OCI-LY7 (cell line): ENCODE results near the gene CMPK2. TPM values are rescaled to one million over a fixed set of nuclear protein-coding genes. Genes with fewer than 3 reads are reported as not detected.

Source experiments
- BruUV-seq: library from RNA; stranded (reverse); fragments of 400-500 nt; replicated peaks from 2 replicates; lab custom pipeline; 2021; lab: Mats Ljungman, UMichigan
- CTCF ChIA-PET: fragments of 300-600 bp; sonication (Branson Sonifier 250); formaldehyde crosslinking; loops from one replicate; lab custom pipeline; 2022; ENCODE audit warnings: antibody characterized with exemption; ENCODE audit not compliant: unreplicated experiment; lab: Charles Lee
- POLR2A ChIA-PET: fragments of 300-600 bp; sonication (Branson Sonifier 250); formaldehyde crosslinking; loops from one replicate; lab custom pipeline; 2022; ENCODE audit warnings: antibody characterized with exemption; lab: Charles Lee
- DNase-seq: peaks from one replicate; pipeline ENCODE4 v3.0.0-alpha.2; 2015; ENCODE audit warnings: low spot score
- H2AFZ ChIP-seq: fragments of 200-600 bp; sonication (generic), shearing (Covaris generic); 2 replicates; pipeline ENCODE4 v1.6.1; 2014; ENCODE audit warnings: mild to moderate bottlenecking, antibody characterized with exemption, low read length, moderate library complexity
- H3K27ac ChIP-seq: fragments of 200-600 bp; sonication (generic); 2 replicates; pipeline ENCODE4 v1.5.1; 2014; ENCODE audit warnings: mixed run types, low read depth, mild to moderate bottlenecking, moderate library complexity, low read length, inconsistent platforms; ENCODE audit not compliant: poor library complexity, severe bottlenecking
- H3K36me3 ChIP-seq: fragments of 200-600 bp; sonication (generic); 2 replicates; pipeline ENCODE4 v1.6.1; 2014; ENCODE audit warnings: mild to moderate bottlenecking, antibody characterized with exemption, low read length, moderate library complexity, mixed read lengths; ENCODE audit not compliant: insufficient read depth
- H3K4me1 ChIP-seq: fragments of 200-600 bp; sonication (generic); 2 replicates; pipeline ENCODE4 v1.5.1; 2014; ENCODE audit warnings: mild to moderate bottlenecking, low read length; ENCODE audit not compliant: insufficient read depth, poor library complexity, severe bottlenecking
- H3K4me2 ChIP-seq: fragments of 200-600 bp; sonication (generic); 2 replicates; pipeline ENCODE4 v1.6.1; 2014; ENCODE audit warnings: mild to moderate bottlenecking, low read length
- H3K4me3 ChIP-seq: fragments of 200-600 bp; sonication (generic); 2 replicates; pipeline ENCODE4 v1.5.1; 2014; ENCODE audit warnings: mild to moderate bottlenecking, low read depth, low read length; ENCODE audit not compliant: poor library complexity, severe bottlenecking
- H3K79me2 ChIP-seq: fragments of 200-600 bp; sonication (generic); 2 replicates; pipeline ENCODE4 v1.6.1; 2016; ENCODE audit warnings: low read depth, mild to moderate bottlenecking, low read length, moderate library complexity, mixed read lengths; ENCODE audit not compliant: insufficient read depth
- H3K9me2 ChIP-seq: fragments of 200-600 bp; sonication (generic); 2 replicates; pipeline ENCODE4 v1.6.1; 2016; ENCODE audit warnings: mild to moderate bottlenecking, low read length, mixed read lengths; ENCODE audit not compliant: insufficient read depth
- H3K9me3 ChIP-seq: fragments of 200-600 bp; sonication (generic); 2 replicates; pipeline ENCODE4 v1.6.1; 2014; ENCODE audit warnings: mild to moderate bottlenecking, mixed run types, low read length, mixed read lengths
- H4K20me1 ChIP-seq: fragments of 200-600 bp; sonication (generic); 2 replicates; pipeline ENCODE4 v1.6.1; 2014; ENCODE audit warnings: mild to moderate bottlenecking, antibody characterized with exemption, low read length, moderate library complexity, mixed read lengths; ENCODE audit not compliant: insufficient read depth
- EZH2phosphoT487 ChIP-seq: fragments of 200-600 bp; sonication (generic); IDR thresholded peaks from 2 replicates; pipeline ENCODE4 v1.6.1; 2018; ENCODE audit warnings: low read depth, borderline replicate concordance, mild to moderate bottlenecking, mixed run types, antibody characterized with exemption, low read length, moderate library complexity, mixed read lengths
- intact Hi-C: fragments of 100-400 bp; cut with micrococcal nuclease; formaldehyde crosslinking; loops from one replicate; pipeline ENCODE4 v1.10.0; 2022; ENCODE audit not compliant: unreplicated experiment
- total RNA-seq, 2 experiments: library from RNA; depleted of rRNA in 1 of 2; stranded (reverse); fragments of >200 nt in 1 of 2; shearing (Covaris generic) in 1 of 2; gene quantifications; 2 replicates each; pipeline ENCODE4 v1.2.3, GENCODE V29; 2014 to 2022
- TF ChIP-seq, protein P1 (sequence below): fragments of 200-600 bp; sonication (generic); conservative IDR thresholded peaks from 2 replicates; pipeline ENCODE4 v1.5.1; 2014; ENCODE audit warnings: mild to moderate bottlenecking, antibody characterized with exemption, low read length, moderate library complexity, mixed read lengths

The CMPK2 gene
- total RNA-seq, 2 experiments from 2014 or later = 0.99 TPM; not detected in 1

DNA sequence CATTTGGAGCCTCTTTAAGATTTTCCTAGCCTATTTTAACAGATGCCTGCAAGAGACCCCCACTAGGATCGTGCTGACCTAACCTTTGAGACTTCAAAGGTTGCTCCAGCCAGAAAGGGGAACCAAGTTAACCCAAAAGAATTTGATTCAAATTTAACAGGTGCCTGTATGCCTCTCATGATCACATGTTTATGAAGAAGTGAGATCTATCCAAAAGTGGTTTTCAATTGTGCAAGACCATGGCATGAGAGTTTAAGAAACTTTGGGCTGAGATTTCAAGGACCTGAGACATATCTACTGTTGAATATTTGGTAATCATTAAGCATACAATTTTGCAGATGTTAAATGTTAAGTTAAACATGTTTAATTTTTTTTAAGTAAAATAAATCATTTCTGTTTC lies 10.6 kb upstream of the CMPK2 start:
- no peak overlapping the region for H2AFZ ChIP-seq
- BruUV-seq = no TSS peak
- no peak overlapping the region for H3K4me3 ChIP-seq
- H3K4me1 ChIP-seq = no peaks in the 10 kb centered on the region
- TF ChIP-seq EZH2phosphoT487 = no peak
- TF ChIP-seq, protein P1, sequence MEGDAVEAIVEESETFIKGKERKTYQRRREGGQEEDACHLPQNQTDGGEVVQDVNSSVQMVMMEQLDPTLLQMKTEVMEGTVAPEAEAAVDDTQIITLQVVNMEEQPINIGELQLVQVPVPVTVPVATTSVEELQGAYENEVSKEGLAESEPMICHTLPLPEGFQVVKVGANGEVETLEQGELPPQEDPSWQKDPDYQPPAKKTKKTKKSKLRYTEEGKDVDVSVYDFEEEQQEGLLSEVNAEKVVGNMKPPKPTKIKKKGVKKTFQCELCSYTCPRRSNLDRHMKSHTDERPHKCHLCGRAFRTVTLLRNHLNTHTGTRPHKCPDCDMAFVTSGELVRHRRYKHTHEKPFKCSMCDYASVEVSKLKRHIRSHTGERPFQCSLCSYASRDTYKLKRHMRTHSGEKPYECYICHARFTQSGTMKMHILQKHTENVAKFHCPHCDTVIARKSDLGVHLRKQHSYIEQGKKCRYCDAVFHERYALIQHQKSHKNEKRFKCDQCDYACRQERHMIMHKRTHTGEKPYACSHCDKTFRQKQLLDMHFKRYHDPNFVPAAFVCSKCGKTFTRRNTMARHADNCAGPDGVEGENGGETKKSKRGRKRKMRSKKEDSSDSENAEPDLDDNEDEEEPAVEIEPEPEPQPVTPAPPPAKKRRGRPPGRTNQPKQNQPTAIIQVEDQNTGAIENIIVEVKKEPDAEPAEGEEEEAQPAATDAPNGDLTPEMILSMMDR = no peak
- POLR2A ChIA-PET = interaction anchor here (1.4 kb wide), 1 partner anchor 8 kb away, joined by 6 read pairs; no protein-coding TSS in a partner anchor
- H3K79me2 ChIP-seq = no peaks in the 10 kb centered on the region
- no peaks in the 10 kb centered on the region for H3K36me3 ChIP-seq
- peaks cover 11% of the 10 kb centered on the region for H3K9me3 ChIP-seq
- CTCF ChIA-PET = no interaction called here
- H3K27ac ChIP-seq = no peak overlapping the region
- intact Hi-C loops = no loop called here
- no peak overlapping the region for H3K4me2 ChIP-seq
- DNase-seq = no peak
- no peaks in the 10 kb centered on the region for H4K20me1 ChIP-seq
- H3K9me2 ChIP-seq = no peaks in the 10 kb centered on the region

DNA sequence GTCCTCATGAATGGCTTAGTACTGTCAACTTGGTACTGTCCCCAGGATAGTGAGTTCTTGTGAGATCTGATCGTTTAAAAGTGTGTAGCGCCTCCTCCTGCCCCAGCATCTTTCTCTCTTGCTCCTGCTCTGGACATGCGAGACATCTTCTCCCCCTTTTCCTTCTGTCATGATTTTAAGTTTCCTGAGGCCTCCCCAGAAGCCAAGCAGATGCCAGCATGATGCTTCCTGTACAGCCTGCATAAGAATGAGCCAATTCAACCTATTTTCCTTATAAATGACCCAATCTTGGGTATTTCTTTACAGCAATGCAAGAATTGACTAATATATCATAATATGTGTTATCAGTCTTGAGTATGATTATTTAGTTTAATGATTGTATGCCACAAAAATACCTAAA lies 8.3 kb upstream of the CMPK2 start:
- POLR2A ChIA-PET = no interaction called here
- Histone ChIP-seq H3K4me3 (no peak overlapping the region), H3K9me3 (peaks cover 11% of the 10 kb centered on the region), H3K36me3 (no peaks in the 10 kb centered on the region), H4K20me1 (no peaks in the 10 kb centered on the region), H3K9me2 (no peaks in the 10 kb centered on the region), H3K4me1 (no peaks in the 10 kb centered on the region), H3K79me2 (no peaks in the 10 kb centered on the region), H2AFZ (no peak overlapping the region), H3K27ac (no peak overlapping the region), H3K4me2 (no peak overlapping the region)
- TF ChIP-seq EZH2phosphoT487 = no peak
- TF ChIP-seq, protein P1 = no peak
- BruUV-seq = no TSS peak
- no peak for DNase-seq
- intact Hi-C loops = no loop called here
- CTCF ChIA-PET = no interaction called here

DNA sequence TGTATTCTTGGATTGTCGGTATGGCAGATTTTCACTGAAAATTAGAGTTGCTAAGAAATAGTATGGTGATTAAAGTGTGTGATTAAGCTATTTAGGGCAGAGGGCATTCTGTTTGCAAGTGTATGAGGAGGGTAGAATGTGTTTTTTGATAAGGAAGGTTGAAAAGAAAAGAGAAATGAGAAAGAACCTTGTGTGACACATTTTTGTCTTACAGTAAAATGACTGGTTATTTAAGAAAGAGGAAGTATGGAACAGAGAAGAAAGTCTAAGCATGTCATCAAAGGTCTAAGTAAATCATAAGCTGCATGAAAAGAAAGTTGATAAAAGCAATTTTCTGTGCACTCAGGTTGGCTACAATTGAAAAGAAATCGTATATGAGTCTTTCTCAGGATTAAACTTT lies 6.7 kb upstream of the CMPK2 start:
- Histone ChIP-seq H3K9me3 (peaks cover 11% of the 10 kb centered on the region), H3K9me2 (no peaks in the 10 kb centered on the region), H3K4me1 (no peaks in the 10 kb centered on the region), H4K20me1 (no peaks in the 10 kb centered on the region), H3K27ac (no peak overlapping the region), H3K4me3 (no peak overlapping the region), H3K36me3 (no peaks in the 10 kb centered on the region), H2AFZ (no peak overlapping the region), H3K79me2 (no peaks in the 10 kb centered on the region), H3K4me2 (no peak overlapping the region)
- intact Hi-C loops = no loop called here
- BruUV-seq = no TSS peak
- ChIA-PET POLR2A (interaction anchor here (0.5 to 1.2 kb wide), 6 partner anchors 10 to 1980 kb away, joined by 3 to 8 read pairs (median 4); no protein-coding TSS in a partner anchor), CTCF (no interaction called here)
- DNase-seq = no peak
- TF ChIP-seq EZH2phosphoT487 = no peak
- TF ChIP-seq, protein P1 = no peak
